ES-I3 (cell line): Measurements from ENCODE around the gene COL4A3.

Source experiments
- H3K36me3 ChIP-seq: 2 replicates; pipeline ENCODE4 v1.6.1; 2013; ENCODE audit warnings: mild to moderate bottlenecking, low read length, control low read depth, moderate library complexity; ENCODE audit not compliant: insufficient read depth
- H3K4me1 ChIP-seq: 2 replicates; pipeline ENCODE4 v1.6.1; 2013; ENCODE audit warnings: mild to moderate bottlenecking, control low read depth, low read length; ENCODE audit not compliant: insufficient read depth
- H3K9ac ChIP-seq: 2 replicates; pipeline ENCODE4 v1.6.1; 2013; ENCODE audit warnings: low read depth, mild to moderate bottlenecking, low read length, moderate library complexity
- H3K9me3 ChIP-seq: 2 replicates; pipeline ENCODE4 v1.6.1; 2013; ENCODE audit warnings: mild to moderate bottlenecking, low read length, moderate library complexity; ENCODE audit not compliant: control insufficient read depth, insufficient read depth

COL4A3 gene

DNA sequence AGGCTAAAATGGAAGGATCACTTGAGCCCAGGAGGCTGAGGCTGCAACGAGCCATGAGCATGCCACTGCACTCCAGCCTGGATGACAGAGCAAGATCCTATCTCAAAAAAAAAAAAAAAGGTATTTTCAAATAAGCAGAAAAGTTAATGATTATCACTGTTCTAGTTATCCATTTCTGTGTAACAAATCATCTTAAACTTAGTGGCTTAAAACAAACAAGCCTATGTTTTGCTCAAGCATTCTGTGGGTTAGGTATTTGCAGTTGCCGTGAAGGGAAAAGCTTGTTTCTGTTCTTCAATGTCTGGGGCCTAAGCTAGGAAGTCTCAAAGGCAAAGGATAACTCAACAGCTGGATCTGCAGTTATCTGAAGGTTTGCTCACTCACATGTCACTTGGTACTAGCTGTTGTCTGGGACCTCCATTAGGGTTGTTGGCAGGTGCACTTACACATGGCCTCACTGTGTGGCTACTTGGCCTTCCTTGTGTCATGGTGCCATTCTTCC is 174.7 kb downstream of the COL4A3 start:
- H3K9ac ChIP-seq, result no peak overlapping the region
- H3K36me3 ChIP-seq, result peaks cover 9% of the 10 kb centered on the region
- no peaks in the 10 kb centered on the region for H3K9me3 ChIP-seq
- H3K4me1 ChIP-seq, result no peaks in the 10 kb centered on the region

DNA sequence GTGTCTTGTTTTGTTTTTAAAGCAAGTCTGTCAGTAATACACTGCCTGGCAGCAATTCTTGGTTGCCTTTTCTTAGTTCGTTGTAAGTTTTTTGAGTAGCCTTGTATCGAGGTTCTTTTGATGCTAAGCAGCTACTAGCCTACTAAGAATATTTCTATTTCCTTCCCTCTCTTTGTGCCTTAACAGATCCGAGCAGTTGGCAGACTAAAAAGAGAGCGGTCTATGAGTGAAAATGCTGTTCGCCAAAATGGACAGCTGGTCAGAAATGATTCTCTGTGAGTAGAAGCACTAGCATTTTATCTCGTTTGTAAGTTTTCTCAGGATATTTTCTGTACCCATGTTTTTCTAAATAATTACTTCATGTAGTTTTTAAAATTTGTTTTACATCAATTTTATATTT is 175.7 kb downstream of the COL4A3 start:
- peaks cover 9% of the 10 kb centered on the region for H3K36me3 ChIP-seq

DNA sequence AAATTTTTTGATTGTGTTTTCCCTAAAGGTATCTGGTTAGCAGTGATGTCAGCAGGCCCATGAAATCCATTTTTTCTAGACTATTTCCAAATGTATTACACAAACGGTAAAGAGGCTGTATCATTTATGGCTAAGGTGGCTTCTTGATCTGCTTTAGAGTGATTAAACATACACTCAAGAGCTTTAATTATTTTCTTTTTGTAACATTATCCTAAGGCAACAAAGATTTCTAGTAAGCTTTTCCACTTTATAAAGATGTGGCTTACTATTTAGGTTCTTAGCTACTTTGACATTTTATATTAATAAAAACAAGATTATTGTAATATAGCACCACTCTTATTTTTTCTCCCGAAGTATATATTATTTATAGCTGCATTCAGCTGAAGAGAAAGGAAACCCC is 177.1 kb downstream of the COL4A3 start:
- H3K9ac ChIP-seq, result no peak overlapping the region
- peaks cover 5% of the 10 kb centered on the region for H3K36me3 ChIP-seq
- no peaks in the 10 kb centered on the region for H3K9me3 ChIP-seq
- no peaks in the 10 kb centered on the region for H3K4me1 ChIP-seq

More for the DNA sequence above, 175.7 kb downstream of the COL4A3 start:
- Histone ChIP-seq H3K9ac (no peak overlapping the region), H3K9me3 (no peaks in the 10 kb centered on the region), H3K4me1 (no peaks in the 10 kb centered on the region)

DNA sequence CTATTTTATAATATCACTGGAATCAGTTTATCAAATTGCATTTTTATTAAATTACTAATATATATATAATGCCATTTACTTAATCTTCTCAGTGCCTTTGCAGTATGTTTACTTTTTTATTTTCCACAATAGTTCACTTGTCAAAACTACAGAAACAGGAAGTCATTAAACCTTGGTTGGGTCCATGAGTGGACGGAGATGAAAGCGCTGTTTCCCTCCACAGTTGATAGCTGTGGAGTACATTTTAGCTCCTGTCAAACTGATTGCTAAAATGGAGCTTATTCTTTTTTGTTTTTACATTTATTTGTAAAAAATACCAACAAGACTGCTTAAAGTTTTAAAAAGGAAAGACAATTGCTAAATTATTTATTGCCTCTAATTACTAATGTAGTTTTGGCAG is 179.8 kb downstream of the COL4A3 start:
- H3K36me3 ChIP-seq, result peaks cover 7% of the 10 kb centered on the region
- no peak overlapping the region for H3K9ac ChIP-seq
- no peaks in the 10 kb centered on the region for H3K9me3 ChIP-seq
- no peaks in the 10 kb centered on the region for H3K4me1 ChIP-seq

DNA sequence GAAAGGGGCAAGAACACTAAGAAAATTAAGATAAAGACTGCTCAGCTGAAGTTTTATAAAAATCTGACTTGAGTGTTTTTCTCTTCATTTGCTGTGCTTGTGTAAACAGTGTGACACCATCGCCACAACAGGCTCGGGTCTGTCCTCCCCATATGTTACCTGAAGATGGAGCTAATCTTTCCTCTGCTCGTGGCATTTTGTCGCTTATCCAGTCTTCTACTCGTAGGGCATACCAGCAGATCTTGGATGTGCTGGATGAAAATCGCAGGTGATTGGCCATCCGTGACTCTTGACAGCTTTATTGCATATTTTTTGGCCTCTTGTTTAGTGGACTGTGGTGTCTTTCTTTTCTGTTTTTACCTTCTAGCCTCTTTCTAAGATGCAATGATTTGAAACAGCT is 182.7 kb downstream of the COL4A3 start:
- no peaks in the 10 kb centered on the region for H3K9me3 ChIP-seq
- no peaks in the 10 kb centered on the region for H3K4me1 ChIP-seq
- H3K36me3 ChIP-seq, result peaks cover 7% of the 10 kb centered on the region
- no peak overlapping the region for H3K9ac ChIP-seq

DNA sequence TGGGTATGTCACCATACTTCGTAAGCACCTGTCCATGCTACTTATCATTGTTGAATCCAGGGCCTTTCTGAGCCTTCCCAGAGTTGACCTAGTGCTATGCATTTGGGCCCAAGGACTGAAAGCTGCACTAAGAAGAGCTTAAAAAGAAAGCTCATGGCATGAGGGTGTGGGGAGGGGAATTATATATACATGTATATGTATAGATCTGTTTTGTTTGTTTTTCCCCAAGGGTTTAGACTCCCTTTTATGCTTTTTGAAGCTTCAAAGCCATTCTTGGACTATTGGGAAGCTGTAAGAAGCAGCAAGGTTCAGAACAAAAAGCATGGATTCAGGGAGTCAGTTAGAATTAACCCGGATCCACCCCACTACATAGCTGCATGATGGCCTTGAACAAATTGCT is 183.9 kb downstream of the COL4A3 start:
- H3K4me1 ChIP-seq, result no peaks in the 10 kb centered on the region
- no peaks in the 10 kb centered on the region for H3K9me3 ChIP-seq
- no peak overlapping the region for H3K9ac ChIP-seq
- peaks cover 10% of the 10 kb centered on the region for H3K36me3 ChIP-seq

DNA sequence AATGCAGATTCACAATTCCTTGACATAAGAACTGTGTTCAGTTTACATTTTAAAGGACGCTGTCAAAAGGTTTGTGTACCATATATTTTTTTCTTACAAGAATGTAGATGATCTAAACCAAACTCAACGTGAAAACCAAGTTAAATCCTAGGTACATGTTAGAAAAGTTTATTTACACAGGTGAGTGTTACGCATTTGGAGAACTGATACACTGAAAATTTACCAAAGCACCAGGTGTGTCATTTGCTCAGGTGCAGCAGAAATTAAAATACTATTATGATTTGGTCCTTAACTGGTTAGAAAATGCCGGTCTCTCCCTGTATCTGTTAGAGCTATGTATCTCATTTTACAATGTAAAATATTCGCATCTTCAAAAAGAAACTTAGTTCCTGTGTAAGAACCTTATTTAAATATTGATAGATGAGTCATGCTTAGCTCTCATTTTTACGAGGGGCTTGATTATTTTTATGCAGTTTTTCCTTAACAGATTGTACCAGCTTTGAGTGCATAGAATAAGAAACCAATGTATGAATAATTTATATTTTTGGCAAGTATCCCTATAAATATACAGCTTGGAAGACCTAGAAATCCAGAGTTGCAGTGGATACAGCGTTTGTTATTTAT is 185.7 kb downstream of the COL4A3 start:
- no peak overlapping the region for H3K9ac ChIP-seq
- peaks cover 10% of the 10 kb centered on the region; the same call in 1 of the 2 replicates for H3K36me3 ChIP-seq
- no peaks in the 10 kb centered on the region for H3K4me1 ChIP-seq
- H3K9me3 ChIP-seq, result no peaks in the 10 kb centered on the region

DNA sequence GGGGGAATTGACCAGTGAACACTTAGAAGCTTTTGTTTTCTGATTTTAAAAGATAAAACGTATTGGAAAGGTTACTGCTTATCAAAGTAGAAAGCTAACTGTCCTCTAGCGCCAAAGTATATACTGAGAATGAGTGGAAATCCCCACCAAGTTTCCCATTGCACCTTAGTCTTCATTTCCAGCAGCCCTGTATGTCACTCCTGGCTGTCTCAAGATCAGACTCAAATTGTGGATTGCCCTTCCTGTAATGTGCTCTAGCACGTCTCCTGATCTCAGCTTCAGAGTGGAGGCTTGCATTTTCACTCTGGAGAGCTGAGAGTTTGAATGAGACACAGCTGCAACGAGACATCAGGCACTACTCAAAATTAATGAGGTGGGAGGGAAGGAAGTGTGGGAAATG is 187.2 kb downstream of the COL4A3 start:
- H3K36me3 ChIP-seq, result peaks cover 8% of the 10 kb centered on the region; the same call in 1 of the 2 replicates
- H3K9me3 ChIP-seq, result no peaks in the 10 kb centered on the region
- H3K4me1 ChIP-seq, result no peaks in the 10 kb centered on the region
- H3K9ac ChIP-seq, result no peak overlapping the region

DNA sequence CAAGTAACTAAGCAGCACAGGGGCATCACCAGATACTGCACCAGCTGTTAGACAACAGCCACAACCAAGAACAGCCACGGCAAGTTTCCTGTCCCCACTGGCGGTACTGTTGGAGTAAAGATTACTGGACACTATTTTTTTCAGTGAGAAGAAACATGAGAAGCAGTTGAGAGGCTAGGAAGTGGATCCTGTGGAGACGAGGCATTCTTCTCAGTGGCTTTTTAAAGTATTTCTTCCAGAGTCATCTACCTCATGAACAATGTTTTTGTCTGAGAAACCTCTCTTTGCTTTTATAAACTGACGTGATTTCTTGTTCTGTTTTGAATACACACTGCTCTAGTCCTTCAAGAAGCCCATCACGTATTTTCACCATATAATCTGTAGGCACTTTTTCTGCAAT is 195.9 kb downstream of the COL4A3 start:
- Histone ChIP-seq H3K9ac (no peak overlapping the region), H3K36me3 (peaks cover 7% of the 10 kb centered on the region), H3K4me1 (no peaks in the 10 kb centered on the region), H3K9me3 (no peaks in the 10 kb centered on the region)

DNA sequence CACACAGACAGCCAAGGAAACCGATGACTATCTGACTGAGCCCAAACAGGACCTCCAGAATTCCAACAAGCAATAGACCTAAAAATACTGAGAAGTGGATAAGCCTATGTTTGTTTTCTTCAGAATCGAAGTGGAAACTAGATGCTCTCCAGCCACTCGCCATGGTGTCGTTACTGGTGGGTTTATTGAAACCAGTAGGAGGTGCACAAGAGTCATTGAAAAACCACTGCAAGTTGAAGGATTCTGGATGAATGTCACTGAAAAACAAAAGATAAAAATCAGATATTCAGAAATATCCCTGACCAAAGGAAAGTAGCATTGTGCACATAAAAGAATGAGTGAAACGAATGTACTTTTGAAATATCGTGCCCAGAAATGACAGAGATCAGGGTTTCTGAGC is 199.3 kb downstream of the COL4A3 start:
- Histone ChIP-seq H3K4me1 (no peaks in the 10 kb centered on the region), H3K36me3 (peaks cover 7% of the 10 kb centered on the region), H3K9ac (no peak overlapping the region), H3K9me3 (no peaks in the 10 kb centered on the region)
